WTC11 (cell line): ENCODE results near the gene CSNK1G1.

Experiments used
- ATF6 ChIP-seq: sonication (generic); formaldehyde crosslinking; IDR thresholded peaks from 2 replicates; pipeline ENCODE4 v1.8.1; 2023; ENCODE audit warnings: mild to moderate bottlenecking, missing genetic modification reagents
- CREB1 ChIP-seq: sonication (generic); formaldehyde crosslinking; IDR thresholded peaks from 2 replicates; pipeline ENCODE4 v1.8.0; 2023; ENCODE audit warnings: mild to moderate bottlenecking, missing genetic modification reagents
- ELF4 ChIP-seq: sonication (generic); formaldehyde crosslinking; IDR thresholded peaks from 2 replicates; pipeline ENCODE4 v1.8.1; 2022; ENCODE audit warnings: low read depth, mild to moderate bottlenecking, moderate library complexity, missing genetic modification reagents
- MYBL2 ChIP-seq: sonication (generic); formaldehyde crosslinking; IDR thresholded peaks from 2 replicates; pipeline ENCODE4 v1.8.1; 2023; ENCODE audit warnings: mild to moderate bottlenecking, moderate library complexity, missing genetic modification reagents
- SOX15 ChIP-seq: fragments of 250-450 bp; sonication (Bioruptor Pico); IDR thresholded peaks from 2 replicates; pipeline ENCODE4 v1.9.0; 2021; ENCODE audit warnings: mild to moderate bottlenecking
- USF2 ChIP-seq: sonication (generic); formaldehyde crosslinking; IDR thresholded peaks from 2 replicates; pipeline ENCODE4 v1.8.1; 2023; ENCODE audit warnings: mild to moderate bottlenecking, missing genetic modification reagents, moderate library complexity
- ZNF232 ChIP-seq: sonication (generic); formaldehyde crosslinking; IDR thresholded peaks from 2 replicates; pipeline ENCODE4 v1.8.0; 2022; ENCODE audit warnings: mild to moderate bottlenecking, missing genetic modification reagents
- ZNF263 ChIP-seq: sonication (generic); formaldehyde crosslinking; IDR thresholded peaks from 2 replicates; pipeline ENCODE4 v1.8.1; 2022; ENCODE audit warnings: low read depth, mild to moderate bottlenecking, moderate library complexity, missing genetic modification reagents
- TF ChIP-seq, protein P1 (sequence below): fragments of 200-600 bp; IDR thresholded peaks from 2 replicates; pipeline ENCODE4 v1.8.0; 2022; ENCODE audit warnings: antibody characterized with exemption

- TF ChIP-seq, protein P1, sequence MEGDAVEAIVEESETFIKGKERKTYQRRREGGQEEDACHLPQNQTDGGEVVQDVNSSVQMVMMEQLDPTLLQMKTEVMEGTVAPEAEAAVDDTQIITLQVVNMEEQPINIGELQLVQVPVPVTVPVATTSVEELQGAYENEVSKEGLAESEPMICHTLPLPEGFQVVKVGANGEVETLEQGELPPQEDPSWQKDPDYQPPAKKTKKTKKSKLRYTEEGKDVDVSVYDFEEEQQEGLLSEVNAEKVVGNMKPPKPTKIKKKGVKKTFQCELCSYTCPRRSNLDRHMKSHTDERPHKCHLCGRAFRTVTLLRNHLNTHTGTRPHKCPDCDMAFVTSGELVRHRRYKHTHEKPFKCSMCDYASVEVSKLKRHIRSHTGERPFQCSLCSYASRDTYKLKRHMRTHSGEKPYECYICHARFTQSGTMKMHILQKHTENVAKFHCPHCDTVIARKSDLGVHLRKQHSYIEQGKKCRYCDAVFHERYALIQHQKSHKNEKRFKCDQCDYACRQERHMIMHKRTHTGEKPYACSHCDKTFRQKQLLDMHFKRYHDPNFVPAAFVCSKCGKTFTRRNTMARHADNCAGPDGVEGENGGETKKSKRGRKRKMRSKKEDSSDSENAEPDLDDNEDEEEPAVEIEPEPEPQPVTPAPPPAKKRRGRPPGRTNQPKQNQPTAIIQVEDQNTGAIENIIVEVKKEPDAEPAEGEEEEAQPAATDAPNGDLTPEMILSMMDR: no peak
- TF ChIP-seq SOX15 (CRISPR knock-in tag) (no peak), MYBL2 (CRISPR knock-in tag) (no peak), ZNF263 (no peak), ATF6 (CRISPR knock-in tag) (no peak), CREB1 (CRISPR knock-in tag) (no peak), USF2 (CRISPR knock-in tag) (no peak), ELF4 (CRISPR knock-in tag) (no peak), ZNF232 (CRISPR knock-in tag) (no peak)
Measured at GRCh38 chr15:64356710-64357040, 702 bp upstream of the CSNK1G1 start.
